ENCODE measurements around the gene KCTD6.

DNA sequence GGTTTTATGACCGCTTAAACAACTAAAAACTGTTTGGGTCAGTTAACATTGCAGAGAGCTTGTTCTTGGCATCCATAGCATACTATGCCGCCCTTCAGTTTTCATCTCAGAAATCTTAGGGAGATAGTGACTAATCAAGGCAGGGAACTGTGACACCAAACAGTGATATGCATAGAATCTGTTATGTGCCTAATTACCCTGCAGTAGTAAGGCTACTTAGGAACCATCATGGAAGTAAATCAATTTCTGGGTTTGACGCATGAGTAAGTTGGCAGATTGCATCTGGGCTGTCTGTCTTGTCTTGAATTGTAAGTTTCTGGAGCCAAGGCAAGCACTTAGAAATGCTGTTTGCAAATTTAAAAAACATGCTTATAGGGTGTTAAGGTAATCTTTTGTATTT is 22.5 kb downstream of the KCTD6 start:
- TF ChIP-seq, protein P1, sequence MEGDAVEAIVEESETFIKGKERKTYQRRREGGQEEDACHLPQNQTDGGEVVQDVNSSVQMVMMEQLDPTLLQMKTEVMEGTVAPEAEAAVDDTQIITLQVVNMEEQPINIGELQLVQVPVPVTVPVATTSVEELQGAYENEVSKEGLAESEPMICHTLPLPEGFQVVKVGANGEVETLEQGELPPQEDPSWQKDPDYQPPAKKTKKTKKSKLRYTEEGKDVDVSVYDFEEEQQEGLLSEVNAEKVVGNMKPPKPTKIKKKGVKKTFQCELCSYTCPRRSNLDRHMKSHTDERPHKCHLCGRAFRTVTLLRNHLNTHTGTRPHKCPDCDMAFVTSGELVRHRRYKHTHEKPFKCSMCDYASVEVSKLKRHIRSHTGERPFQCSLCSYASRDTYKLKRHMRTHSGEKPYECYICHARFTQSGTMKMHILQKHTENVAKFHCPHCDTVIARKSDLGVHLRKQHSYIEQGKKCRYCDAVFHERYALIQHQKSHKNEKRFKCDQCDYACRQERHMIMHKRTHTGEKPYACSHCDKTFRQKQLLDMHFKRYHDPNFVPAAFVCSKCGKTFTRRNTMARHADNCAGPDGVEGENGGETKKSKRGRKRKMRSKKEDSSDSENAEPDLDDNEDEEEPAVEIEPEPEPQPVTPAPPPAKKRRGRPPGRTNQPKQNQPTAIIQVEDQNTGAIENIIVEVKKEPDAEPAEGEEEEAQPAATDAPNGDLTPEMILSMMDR (IDR thresholded peaks at IDR 0.05): no peak
- TF ChIP-seq POLR2AphosphoS5 (IDR thresholded peaks at IDR 0.05) (no peak), POLR2A (IDR thresholded peaks at IDR 0.05) (no peak)
